ENCODE results near the gene IRAK4.

DNA sequence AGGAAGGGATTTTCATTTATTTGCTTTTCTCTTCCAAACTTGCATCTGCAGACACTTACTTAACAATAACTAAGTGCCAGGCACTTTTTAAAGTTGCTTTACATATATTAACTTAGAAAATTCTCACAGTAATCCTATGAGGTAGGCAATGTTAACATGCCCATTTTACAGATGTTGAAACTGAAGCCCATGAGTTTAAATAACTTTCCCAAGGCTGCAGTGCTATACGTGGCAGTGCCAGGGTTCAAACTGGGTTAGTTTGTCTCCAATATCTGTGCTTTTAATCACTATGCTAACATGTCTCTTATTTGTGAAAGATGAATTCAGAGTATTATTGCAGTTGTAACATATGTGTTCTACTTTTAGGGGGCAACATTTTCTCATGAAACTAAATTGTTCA lies 30.1 kb upstream of the IRAK4 start:
- no peak for TF ChIP-seq CTCF (IDR thresholded peaks at IDR 0.05)
- TF ChIP-seq POLR2A (IDR thresholded peaks at IDR 0.05) = no peak
- TF ChIP-seq POLR2AphosphoS5 (IDR thresholded peaks at IDR 0.05) = no peak

Measured in breast epithelium (tissue), 3 donors.